ENCODE data around the gene CAMKMT.
"Not testable (repeated sequence)": the region's sequence is repeated elsewhere in the genome, so short reads cannot be mapped to it uniquely, and the experiment has no call there.

The CAMKMT gene

GRCh38 chr2:44448860-44449527 is 87.2 kb downstream of the CAMKMT start:
- no peak for DNase-seq

- no peak for DNase-seq
These were observed 88.3 kb downstream of the CAMKMT start for GRCh38 chr2:44450082-44450481.

- peak in 3 of 4 experiments; percentile 4 to 34 (median 20) for DNase-seq
These were observed 89.1 kb downstream of the CAMKMT start for GRCh38 chr2:44450806-44451205.

GRCh38 chr2:44452069-44452583 is 90.4 kb downstream of the CAMKMT start:
- no peak for DNase-seq

GRCh38 chr2:44453259-44453658 is 91.5 kb downstream of the CAMKMT start:
- DNase-seq = no peak

GRCh38 chr2:44455877-44456276 is 94.1 kb downstream of the CAMKMT start:
- no peak for DNase-seq

- DNase-seq = no peak
These were observed 95.2 kb downstream of the CAMKMT start for GRCh38 chr2:44456946-44457345.

GRCh38 chr2:44459739-44460138 is 98.0 kb downstream of the CAMKMT start:
- no peak for DNase-seq

- DNase-seq = no peak
These were observed 101.4 kb downstream of the CAMKMT start for GRCh38 chr2:44462934-44463849.

GRCh38 chr2:44464437-44464836 is 102.7 kb downstream of the CAMKMT start:
- no peak for DNase-seq

- DNase-seq = no peak
These were observed 108.4 kb downstream of the CAMKMT start for GRCh38 chr2:44470151-44470550.

GRCh38 chr2:44477657-44478414 is 116.1 kb downstream of the CAMKMT start:
- DNase-seq = no peak

GRCh38 chr2:44479127-44479887 is 117.6 kb downstream of the CAMKMT start:
- peak; percentile 66 to 87 (median 76) for DNase-seq

- no peak for DNase-seq
These were observed 118.3 kb downstream of the CAMKMT start for GRCh38 chr2:44480068-44480467.

- no peak for DNase-seq
These were observed 125.3 kb downstream of the CAMKMT start for GRCh38 chr2:44487052-44487451.

GRCh38 chr2:44490726-44491125 is 129.0 kb downstream of the CAMKMT start:
- no peak for DNase-seq

- DNase-seq = no peak
These were observed 132.3 kb downstream of the CAMKMT start for GRCh38 chr2:44494006-44494405.

- DNase-seq = no peak
These were observed 133.3 kb downstream of the CAMKMT start for GRCh38 chr2:44495035-44495434.

- DNase-seq = no peak
These were observed 133.8 kb downstream of the CAMKMT start for GRCh38 chr2:44495544-44495943.

GRCh38 chr2:44496130-44496529 is 134.4 kb downstream of the CAMKMT start:
- DNase-seq = no peak

GRCh38 chr2:44498551-44498950 is 136.8 kb downstream of the CAMKMT start:
- no peak for DNase-seq

GRCh38 chr2:44505664-44506063 is 143.9 kb downstream of the CAMKMT start:
- not testable (repeated sequence) for DNase-seq
